CD4-positive, alpha-beta T cell treated with Interleukin-12 subunit alpha and Interleukin-12 subunit beta, for 1 hour (primary cell): ENCODE results near the gene MAP4K2.
"Not testable (repeated sequence)": the region's sequence is repeated elsewhere in the genome, so short reads cannot be mapped to it uniquely, and the experiment has no call there.

Source experiments
- DNase-seq: peaks from one replicate; pipeline ENCODE4 v3.0.0-alpha.2; 2020

The MAP4K2 gene

DNA sequence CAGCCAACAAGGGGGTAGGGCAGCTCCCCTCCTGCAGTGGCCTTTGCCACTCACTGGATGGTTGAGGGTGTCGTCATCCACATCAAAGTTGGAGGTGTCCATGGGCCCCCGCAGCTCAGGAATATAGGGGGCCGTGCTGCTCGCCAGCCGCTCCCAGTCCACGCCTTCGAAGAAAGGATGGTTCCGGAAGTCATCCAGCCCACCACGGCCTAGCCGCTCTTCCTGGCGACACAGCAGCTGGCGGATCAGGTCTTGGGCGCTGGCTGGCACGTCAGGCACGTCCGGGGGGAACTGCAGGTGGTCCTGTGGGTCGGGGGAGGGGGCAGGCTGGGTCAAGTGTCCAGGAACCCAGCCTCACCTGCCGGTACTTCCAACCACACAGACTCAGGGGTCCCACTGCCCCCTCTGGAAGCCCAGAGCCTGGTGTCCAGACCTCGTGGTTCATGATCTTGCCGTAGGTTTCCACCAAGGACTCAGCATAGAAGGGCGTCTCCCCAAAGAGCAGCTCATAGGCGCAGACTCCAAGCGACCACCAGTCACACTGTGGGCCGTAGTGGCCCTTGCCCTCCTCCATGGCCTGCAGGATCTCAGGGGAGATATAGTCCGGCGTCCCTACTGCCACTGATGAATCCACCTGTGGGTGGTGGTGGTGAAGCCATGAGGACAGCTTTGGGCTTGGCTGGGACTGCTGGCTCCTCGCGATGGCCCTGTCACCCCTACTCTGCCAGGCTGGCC is 35.8 kb upstream of the MAP4K2 start:
- DNase-seq = no peak

DNA sequence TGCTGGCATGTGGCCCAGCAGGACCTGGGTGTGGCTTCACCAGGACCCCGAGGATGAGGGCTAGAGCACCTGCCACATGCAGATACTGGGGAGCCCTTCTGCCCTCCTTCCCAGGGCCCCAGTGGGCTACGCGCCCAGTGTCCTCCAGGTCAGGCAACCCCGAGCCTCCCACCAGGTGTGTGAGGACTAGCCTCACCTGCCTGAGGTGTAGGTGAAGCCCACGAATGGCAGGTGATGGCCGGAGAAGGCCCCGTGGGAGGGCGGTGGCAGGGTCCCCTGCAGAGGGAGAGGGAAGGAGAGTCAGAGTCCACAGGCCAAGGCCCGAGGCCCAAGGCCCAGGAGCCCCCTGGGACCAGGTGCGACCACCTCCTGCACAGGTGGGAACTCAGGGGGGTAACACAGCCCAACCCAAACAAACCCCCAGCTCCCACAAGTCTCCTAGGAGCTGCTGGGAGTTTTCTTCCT is 34.9 kb upstream of the MAP4K2 start:
- DNase-seq = no peak

DNA sequence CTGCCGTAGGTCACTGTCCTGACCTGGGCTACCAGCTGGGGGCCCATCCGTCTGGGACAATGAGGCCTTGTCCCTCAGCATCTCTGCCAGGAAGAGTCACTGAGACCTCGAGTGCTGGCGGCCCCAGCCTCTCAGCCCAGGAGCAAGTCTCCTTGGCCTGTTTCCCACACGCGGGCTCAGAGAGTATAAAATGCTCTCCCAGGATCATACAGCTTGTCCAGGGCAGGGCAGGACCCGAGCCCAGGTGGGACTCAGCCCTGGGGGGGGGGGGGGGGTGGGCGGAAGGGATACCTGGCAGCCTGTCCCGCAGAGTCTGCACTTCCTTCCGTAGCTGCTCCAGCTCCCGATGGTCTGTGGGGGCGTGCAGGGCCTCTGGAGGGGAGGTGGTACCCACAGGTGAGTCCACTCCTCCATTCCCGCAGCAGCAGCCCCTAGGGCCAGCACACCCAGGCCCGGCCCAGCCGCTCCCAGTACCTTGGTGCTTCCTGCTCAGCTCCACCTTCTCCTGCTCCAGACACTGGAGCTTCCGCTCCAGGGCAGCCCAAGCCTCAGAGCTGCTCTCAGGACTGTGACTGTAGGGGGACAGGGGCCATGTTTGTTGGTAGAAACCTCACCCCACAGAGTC is 33.5 kb upstream of the MAP4K2 start:
- no peak for DNase-seq

DNA sequence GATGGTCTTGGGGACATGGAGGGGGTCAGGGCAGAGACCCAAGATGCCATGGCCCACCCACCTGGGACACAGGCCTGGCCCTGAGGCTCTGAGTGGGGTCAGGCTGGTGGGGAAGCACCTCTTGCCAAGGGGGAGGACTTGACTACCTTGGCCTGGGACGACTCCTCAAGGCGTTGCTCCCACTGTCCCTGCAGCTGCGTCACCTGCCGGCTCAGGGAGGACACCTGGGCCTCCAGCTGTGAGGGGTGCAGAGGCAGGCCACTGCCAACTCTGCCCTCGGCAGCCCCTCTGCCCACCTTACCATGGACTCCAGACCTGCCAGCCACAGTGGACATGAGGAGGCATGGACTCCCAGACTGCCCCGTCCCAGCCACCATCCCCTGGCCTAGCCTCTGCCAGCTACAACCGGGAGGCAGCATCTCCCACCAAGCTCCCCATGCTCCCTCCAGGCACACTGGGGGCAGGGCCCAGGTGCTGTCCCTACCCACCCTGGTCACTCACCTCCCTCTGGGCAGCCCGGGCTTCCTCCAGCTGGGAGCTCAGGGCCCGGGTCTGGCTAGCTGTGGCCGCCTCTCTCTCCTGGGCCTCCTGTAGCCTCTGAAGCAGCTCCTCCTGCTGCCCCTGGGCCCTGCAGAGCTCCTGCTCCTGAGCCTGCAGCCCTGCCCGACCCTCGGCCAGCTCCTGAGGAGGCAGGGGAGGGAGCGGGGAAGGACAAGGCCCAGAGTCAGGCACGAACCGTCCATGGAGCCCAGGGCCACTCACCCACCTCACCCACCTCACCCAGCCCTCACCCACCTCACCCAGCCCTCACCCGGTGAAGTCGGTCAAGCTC is 32.8 kb upstream of the MAP4K2 start:
- DNase-seq = no peak

DNA sequence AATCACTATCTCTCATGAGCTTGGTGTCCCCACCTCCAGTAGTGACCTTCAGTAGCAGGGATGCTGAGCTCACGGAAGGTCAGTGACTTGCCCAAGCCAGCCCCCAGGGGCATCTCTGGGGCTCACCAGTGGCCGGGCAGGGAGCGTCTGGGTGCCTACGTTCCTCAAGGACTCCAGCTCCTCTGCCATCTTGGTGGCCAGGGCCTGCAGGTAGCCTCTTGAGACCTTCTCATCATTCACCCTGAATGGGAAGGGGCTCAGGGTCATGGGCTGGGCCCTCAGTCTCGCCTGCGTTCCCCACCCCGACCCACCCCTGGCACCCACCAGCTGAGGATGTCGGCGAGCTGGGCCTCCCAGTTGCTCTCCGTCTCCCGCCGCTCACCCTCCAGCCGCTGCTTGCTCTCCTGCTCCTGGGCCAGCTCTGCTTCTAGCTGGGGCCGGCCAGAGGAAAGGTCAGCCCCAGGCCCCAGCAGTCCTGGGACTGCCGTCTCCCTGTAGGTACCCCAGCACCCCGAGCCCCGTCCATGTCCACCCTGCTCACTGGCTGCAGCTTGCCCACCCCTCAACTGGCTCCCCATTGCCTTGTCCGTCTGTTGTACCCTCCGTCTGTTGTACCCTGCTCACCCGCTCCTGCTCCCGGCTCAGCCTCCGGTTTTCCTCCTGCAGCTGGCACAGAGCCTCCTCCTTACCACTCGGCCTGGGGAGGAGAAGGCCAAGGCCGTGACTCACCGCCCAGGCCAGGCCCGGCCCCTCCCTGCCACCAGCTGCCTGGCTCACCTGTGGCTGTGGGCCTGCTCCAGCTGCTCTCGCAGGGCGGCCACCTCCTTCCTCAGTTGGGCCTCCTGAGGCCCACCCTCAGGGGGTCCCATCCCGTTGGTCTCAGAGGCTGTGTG is 32.0 kb upstream of the MAP4K2 start:
- DNase-seq = no peak

DNA sequence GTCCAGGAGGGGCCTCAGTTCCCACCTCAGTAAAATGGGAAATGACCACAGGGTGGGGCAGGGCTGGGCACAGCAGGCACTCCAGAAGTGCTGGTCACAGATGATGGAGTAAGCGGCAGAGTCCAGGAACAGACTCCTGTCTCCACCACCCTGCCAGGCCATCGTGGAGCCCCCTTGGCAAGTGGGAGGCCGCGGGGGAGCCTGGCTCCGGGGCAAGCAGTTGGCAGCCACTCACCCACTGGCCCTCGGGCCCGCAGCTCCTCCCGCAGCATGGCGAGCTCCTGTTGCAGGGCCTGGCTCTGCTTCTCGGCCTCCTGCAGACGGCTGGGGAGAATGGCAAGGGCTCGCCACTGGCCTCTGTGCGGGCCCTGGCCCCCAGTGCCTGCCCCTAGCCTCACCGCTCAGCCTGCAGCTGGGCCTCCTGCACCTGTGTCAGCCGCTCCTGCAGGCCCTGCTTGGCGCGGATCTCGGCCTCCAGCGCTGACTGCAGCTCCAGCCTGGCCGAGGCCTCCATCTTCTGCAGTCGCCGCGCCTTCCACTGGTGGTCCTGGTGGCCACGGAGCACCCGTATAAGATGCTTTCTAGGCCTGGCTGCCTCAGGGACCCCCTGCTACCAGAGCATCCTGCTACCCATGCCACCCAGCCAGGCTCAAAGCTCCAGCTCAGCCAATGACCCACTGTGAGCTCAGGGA is 31.2 kb upstream of the MAP4K2 start:
- no peak for DNase-seq

DNA sequence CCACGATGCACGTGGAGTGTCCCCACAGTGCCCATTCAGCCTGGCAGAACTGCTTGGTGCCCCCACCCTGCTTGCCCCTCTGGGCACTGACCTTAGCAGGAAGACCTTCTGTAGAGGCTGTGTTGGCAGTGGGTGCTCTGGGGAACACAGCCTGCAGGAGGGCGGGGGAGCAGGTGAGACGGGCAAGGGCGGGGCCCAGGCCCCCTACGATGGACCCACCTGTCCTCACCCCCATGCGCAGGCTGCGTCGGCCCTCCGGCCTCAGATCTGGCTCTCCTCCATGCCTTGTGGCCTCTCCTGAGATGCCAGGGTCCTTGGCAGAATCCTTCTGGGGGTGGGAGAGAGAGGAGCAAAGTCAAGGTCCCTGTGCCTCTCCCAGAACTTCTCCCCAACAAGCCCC is 30.5 kb upstream of the MAP4K2 start:
- no peak for DNase-seq

DNA sequence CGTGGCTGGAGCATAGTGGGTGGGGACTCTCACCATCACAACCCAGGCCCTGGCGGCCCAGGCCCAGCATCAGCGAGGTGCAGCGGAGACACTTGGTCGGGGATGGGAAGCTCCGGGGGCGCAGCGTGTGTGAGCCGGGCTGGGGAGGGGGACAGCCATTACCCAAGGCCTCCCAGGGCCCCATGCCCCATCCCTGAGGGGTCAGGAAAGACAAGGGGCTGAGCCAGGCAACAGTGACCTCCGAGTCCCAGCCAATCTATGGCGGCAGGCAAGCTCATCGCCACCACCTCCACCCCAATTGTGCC is 30.1 kb upstream of the MAP4K2 start:
- no peak for DNase-seq

DNA sequence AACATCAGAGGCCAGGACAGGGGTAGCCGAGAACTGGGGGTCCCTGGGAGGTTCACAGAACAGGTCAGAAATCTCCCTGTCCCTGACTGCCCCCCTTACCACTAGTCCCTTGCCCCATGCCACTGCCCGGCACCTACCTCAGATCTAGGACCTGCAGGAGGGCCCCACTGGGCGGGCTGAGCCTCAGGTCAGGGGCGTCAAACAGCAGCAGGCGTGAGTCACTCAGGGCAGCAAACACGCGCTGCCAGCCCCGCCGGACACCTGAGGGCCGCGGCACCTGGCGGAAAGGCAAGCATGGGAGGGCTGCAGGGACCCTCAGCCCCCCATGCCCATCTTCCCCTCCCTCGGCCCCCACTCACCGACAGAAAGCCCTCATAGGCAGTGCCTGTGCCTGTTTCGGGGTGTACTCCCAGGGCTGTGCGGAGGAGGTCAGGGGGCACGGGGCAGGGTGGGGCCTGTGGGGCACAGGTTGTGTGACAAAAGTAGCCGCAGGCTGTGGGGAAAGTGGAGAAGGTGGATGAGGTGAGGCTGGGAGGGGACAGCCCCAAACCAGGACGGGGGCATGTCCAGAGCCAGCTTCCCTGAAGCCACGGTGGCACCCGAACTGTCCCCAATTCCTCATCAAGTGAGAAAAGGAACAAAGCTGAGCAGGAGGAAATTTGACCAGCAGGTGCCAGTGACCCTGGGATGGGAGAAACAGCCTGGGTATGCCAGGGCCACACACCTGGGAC is 29.6 kb upstream of the MAP4K2 start:
- no peak for DNase-seq

DNA sequence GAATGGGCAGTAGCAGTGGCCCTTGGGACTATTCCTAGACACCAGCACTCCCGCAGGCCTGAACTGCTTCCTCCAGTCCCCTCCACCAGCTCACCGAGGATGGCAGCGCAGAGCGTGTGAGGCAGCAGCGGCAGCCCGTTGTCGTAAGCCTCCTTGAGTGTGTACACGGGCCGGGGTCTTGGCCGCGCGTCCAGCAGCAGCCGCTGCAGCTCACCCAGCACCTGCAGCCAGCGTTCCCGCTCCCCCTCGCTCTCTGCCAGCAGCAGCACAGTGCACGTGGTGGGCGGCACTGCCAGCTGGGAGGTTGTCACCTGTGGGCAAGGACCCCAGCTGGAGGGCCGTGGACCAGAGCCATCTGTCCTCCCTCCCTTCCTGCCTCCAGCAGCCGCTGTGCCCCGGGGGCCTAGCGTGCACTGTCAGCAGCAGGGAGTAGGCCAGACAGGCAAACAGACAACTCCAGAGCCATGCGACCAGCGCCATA is 28.4 kb upstream of the MAP4K2 start:
- DNase-seq = no peak

DNA sequence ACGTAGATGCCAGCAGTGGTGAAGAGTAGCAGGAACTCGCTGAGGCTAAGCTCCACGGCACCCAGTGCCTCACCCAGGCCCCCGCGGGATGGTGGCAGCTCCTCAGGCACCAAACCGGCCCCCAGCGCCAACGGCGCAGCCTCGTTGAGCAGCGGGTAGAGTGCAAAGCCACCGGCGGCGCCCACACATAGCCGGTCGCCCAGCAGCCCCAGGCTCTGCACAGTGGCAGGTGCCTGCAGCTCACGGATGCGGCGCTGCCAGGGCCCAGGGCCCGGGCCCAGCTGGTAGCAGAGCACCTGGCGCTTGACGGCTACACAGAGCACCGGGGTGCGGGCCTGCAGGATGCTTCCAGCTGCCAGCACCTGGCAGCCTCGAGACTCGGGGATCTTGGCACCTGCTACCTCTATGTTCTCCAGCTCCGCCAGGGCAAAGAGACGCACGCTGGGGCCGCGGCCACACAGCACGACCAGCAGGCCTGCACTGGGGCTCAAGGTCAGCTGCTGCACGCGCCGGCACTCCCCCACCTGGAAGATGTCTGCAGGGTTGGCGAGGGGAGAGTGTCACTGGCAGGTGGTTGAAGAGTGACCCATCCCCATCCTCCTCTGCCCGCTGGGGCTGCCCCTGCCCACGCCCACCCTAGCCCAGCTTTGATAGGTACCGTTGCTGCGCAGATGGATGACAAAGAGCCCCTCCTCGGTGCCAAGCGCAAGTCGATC is 26.7 kb upstream of the MAP4K2 start:
- no peak for DNase-seq

DNA sequence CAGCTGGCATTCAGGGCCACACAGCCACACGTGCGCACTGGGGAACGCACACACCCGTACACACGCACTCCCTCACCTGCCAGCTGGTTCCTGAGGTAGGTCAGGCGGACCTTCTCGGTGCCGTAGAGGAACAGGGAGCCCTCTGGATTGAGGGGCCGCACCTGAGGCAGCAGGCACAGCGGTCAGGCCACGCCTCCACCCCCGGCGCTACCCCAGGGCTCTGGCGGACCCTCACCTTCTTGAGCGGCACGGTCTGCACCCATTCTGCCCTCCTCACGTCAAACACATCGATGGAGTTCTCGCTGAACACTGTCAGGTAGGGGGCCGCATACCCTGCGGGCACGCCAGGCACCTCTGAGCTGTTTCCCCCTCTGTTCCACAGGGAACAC is 24.4 kb upstream of the MAP4K2 start:
- no peak for DNase-seq

DNA sequence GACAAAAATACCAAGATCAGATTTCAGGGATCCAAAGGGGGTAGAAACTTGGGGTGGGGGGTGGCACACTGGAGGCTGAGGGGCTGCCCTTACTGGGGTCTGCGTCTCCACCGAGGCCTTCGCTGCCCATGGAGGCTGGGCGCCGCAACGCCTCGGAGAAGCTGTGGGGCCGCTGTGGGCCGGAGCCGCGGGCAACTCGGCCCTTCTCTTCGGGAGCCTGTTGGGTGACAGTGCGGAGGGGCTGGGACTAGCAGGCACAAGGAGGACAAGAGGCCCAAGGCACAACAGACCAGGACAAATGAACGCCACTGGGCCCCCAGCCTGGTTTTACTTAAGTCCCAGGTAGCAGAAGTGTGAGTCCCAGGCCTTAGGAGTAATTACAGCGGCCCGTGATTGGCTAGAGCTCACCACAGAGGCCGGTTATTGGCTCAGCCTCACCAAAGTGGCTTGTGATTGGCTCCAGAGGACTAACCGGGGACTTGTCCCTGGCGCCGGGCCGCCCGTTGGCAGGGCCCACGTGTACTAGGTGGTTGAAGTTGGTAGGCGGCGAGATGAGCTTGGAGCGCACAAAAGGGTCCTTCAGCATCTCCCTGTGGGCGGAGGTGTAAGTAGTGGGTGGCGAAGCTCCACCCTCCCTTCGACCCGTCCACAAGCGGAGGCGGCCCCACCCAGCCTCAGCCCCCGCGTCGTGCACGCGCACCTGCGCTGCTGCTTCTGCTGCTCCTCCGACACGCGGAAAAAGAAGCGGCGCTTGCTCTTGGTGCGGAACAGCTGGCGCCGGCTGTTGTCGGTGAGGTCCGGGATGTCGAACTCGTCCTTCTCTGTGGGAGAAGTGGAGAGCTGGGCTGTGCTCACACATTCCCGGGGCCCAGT is 23.8 kb upstream of the MAP4K2 start:
- no peak for DNase-seq

DNA sequence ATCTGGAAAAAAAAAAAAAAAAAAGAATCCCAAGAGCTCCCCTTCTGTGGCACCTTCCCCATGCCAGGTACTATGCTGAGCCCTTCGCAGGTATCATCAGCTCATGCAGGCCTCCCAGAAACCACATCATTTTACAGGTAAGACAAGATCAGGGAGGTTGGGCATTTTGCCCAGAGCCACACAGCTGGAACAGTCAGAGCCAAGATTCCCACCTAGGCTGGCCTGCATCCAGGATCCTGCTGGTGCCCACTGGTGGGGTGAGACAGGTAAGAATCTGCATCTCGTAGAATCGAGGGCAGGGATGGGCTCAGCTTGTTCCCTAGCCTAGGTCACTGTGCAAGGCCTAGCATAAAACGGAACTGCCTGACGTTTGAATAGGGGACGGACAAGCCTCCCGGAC is 23.0 kb upstream of the MAP4K2 start:
- no peak for DNase-seq

DNA sequence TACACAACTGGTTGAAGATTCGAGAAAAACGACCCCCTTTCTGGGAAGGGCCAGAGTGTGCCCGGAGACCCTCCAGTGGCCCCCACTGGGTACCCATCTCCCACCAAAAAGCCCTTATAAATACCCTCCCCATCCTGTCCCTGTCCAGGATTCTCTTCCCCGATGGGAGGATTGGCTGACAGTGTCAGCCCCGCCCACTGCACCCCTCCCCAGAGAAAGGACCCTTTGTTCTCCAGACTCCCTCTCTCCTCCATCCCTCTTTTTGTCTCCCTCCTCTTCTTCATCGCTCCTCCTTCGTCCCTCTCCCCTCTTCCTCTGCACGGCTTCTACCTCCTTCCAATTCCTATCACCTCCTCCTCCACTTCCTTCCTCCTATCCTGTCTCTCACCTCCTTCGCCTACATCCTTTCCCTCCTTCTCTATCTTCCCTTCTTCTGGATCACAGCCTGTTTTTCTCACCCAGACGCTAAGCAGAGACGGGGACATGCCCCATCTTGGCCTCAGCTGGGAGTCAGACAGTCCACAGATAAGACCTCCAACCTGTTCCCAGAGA is 20.6 kb upstream of the MAP4K2 start:
- no peak for DNase-seq

DNA sequence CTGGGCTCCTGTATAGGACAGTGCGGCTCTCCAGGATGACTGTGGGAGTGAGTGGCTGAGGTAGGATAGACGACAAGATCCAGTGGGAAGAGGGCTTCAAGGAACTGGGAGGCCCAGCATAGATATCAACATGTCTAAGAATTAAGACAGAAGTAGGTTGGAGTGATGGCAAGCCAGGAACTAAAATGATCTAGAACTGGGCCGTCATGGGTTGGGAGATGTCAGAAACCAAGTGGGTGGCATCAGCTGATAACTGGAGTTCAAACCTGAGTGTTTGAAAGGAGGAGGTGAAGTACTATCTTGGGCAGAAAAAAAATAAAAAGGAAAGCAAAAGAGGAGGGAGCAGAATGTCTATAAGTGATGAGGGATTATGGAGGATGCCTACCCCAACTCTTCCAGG is 14.5 kb upstream of the MAP4K2 start:
- no peak for DNase-seq

DNA sequence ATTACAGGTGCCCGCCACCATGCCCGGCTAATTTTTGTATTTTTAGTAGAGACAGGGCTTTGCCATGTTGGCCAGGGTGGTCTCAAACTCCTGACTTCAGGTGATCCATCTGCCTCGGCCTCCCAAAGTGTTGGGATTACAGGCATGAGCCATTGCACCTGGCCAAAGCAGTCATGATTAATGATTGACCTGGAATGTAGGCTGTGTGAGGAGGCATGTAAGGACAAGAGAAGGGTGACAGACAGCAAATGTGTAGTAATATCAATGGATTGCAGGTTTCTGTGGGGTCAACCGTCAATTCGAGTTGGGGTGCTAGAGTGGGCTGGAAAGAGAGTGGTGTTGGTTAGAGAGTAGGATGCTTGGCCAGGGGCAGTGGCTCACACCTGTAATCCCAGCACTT is 12.4 kb upstream of the MAP4K2 start:
- not testable (repeated sequence) for DNase-seq

DNA sequence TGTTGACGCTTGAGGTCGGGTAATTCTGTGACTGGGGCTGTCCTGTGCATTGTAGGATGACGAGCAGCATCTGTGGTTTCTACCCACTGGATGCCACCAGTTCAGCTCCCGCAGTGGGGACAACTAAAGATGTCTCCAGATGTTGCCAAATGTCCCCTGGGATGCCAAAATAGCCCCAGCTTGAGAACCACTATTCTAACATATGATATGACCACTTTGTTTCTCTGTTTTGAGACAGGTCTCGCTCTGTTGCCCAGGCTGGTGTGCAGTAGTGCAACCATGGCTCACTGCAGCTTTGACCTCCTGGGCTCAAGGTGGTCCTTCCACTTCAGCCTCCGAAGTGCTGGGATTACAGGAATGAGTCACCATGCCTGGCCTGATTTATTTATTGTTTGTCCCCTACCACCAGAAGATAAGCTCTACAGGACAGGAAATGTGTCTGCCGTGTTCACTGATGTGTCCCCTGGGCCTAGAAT is 11.7 kb upstream of the MAP4K2 start:
- DNase-seq = no peak

DNA sequence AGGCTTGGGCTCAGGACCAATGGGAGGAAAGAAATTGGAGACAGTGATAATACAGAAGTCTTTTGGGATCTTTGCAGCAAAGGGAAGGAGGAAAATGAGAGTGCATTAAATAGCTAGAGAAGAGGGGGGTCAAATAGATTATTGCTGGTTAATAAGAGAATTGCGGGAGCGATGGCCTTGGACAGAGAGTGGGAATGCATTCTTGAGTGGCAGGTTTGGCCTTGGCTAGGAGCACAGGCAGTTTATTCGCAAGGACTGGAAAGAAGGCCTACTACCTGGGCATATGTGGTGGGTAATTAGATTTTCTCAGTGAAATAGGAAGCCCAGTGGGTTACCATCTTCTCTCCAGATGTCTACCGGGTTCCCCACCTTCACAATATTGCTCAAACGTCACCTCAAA is 10.8 kb upstream of the MAP4K2 start:
- DNase-seq = no peak
